ENCODE data around the gene GGCT. TPM values are rescaled to one million over a fixed set of nuclear protein-coding genes. Genes with fewer than 3 reads are reported as not detected.

Gene GGCT
- total RNA-seq, 1 experiment from 2014 or later, result 124 TPM

DNA sequence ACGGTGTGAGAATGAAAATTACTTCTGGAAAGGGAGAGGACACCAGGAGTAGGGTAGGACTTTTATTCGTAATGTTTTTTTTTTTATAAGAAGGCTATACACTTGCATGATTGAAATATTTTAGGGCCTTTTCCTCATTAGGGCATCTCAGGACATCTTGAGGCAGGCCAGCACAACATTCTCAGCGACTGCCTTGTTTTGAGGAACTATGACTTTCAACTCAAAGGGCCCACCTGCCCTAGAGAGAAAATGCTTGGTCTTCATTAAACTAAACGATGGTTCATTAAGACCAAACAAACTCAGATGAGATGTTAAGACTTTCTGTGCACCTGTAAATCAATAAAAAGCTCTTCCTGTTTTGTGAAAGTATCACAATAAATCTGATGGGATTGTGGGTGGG is 37.4 kb downstream of the GGCT start:
- H3K4me1 ChIP-seq, result peaks cover 11% of the 10 kb centered on the region
- no peak overlapping the region for H3K27ac ChIP-seq
- H3K4me3 ChIP-seq, result no peak overlapping the region
- H3K27me3 ChIP-seq, result no peaks in the 10 kb centered on the region
- no peaks in the 10 kb centered on the region for H3K36me3 ChIP-seq
- H3K9me3 ChIP-seq (replicated peaks), result no peaks in the 10 kb centered on the region
- DNase-seq, result no peak

DNA sequence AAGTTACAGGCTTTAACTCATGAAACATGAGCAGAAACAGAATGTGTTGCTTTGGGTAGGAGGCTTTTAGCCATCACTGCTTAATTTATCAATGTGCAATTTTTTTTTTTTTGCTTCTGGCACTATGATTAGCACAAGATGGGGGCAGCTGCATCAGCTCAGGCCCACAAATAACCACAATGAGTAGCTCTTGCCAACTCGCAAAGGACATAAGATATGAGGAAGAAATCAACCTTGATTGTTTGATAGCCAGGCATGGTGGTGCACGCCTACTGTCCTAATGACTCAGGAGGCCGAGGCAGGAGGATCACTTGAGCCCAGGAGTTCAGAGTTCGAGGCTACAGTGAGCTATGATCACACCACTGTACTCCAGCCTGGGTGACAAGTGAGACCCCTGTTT is 38.4 kb downstream of the GGCT start:
- no peak overlapping the region for H3K4me3 ChIP-seq
- no peaks in the 10 kb centered on the region for H3K27me3 ChIP-seq
- H3K36me3 ChIP-seq, result no peaks in the 10 kb centered on the region
- DNase-seq, result no peak
- H3K9me3 ChIP-seq (replicated peaks), result no peaks in the 10 kb centered on the region
- no peak overlapping the region for H3K27ac ChIP-seq
- H3K4me1 ChIP-seq, result peaks cover 11% of the 10 kb centered on the region

DNA sequence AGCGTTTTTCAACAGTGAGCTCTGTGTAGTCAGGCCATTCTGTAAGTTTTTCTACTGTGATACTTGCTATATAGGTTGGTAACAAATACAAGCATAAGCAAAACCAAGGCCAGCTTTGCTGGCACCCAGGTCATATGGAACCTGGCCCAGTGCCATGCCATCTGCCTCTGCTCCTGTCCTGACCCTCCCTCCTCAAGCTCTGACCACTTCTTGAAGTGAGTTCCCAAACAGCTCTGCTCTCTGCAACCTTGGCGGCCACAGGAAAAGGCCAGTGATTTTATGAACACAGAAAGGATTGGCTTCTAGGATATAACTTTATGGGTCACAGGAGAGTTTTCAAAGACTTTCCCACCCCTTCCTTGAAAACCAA is 38.8 kb downstream of the GGCT start:
- Histone ChIP-seq H3K9me3 (replicated peaks) (no peaks in the 10 kb centered on the region), H3K4me3 (no peak overlapping the region), H3K27me3 (no peaks in the 10 kb centered on the region), H3K27ac (no peak overlapping the region), H3K4me1 (peaks cover 11% of the 10 kb centered on the region), H3K36me3 (no peaks in the 10 kb centered on the region)
- DNase-seq, result no peak

DNA sequence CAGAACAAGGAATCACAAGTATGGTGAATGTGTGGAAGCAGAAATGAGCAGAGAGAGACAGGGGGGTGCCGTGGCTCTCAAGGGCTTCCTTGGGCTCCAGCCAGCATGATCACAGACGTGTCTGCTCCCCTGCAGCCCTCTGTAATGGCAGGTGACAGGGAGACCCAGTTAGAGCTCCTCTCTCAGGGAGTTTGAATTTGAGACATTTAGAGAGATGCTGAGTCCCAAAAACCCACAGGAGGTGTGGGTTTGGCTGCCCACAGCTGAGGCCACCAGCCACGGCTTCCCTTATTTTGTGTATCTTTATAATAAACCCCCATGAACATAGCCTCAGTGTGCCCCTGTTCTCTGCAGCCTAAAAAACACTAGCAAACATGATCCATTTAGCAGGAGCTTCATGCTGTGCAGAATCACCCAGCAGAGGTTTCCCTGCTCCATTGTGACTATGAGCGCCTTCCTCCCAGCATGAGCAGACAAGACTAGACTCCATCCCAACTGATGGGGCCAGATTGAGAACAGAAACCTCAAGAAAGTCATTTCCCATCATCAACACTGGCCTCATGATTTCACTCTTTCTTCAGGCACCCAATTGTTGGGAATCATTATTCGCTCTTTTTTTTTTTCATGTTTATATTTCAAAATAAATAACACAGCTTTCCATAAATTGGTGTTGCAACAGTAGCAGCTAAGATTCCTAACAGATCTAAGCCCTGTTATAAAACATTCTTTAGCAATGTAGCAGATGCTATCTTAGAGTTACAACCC is 39.4 kb downstream of the GGCT start:
- Histone ChIP-seq H3K27me3 (no peaks in the 10 kb centered on the region), H3K4me1 (peaks cover 11% of the 10 kb centered on the region), H3K9me3 (replicated peaks) (no peaks in the 10 kb centered on the region), H3K27ac (no peak overlapping the region), H3K36me3 (no peaks in the 10 kb centered on the region), H3K4me3 (no peak overlapping the region)
- DNase-seq, result no peak

DNA sequence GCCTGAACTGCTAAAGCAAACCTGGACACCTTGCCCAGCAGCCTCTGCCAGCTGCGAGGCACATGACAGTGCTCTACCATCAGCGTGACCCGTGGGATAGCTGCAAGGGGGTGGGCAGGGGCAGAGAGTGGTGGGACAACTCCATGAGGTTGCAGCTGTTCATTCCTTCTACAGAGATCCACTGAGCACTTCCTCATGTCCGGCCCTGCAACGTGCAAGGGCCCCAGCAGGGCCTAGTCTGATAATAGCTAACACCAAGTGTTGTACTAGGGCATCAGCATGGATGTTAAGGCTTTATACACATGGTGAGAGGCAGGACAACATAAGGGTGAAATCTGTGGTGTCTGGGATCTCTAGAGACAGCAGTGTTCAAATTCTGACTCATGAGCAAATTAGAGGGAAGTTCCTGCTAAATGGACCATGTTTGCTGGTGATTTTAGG is 40.4 kb downstream of the GGCT start:
- peak; percentile 65 to 75 for DNase-seq
- no peaks in the 10 kb centered on the region for H3K36me3 ChIP-seq
- H3K4me1 ChIP-seq, result peaks cover 11% of the 10 kb centered on the region
- H3K4me3 ChIP-seq, result no peak overlapping the region
- no peaks in the 10 kb centered on the region for H3K9me3 ChIP-seq (replicated peaks)
- peak overlapping the region; percentile 40 for H3K27ac ChIP-seq
- no peaks in the 10 kb centered on the region for H3K27me3 ChIP-seq

DNA sequence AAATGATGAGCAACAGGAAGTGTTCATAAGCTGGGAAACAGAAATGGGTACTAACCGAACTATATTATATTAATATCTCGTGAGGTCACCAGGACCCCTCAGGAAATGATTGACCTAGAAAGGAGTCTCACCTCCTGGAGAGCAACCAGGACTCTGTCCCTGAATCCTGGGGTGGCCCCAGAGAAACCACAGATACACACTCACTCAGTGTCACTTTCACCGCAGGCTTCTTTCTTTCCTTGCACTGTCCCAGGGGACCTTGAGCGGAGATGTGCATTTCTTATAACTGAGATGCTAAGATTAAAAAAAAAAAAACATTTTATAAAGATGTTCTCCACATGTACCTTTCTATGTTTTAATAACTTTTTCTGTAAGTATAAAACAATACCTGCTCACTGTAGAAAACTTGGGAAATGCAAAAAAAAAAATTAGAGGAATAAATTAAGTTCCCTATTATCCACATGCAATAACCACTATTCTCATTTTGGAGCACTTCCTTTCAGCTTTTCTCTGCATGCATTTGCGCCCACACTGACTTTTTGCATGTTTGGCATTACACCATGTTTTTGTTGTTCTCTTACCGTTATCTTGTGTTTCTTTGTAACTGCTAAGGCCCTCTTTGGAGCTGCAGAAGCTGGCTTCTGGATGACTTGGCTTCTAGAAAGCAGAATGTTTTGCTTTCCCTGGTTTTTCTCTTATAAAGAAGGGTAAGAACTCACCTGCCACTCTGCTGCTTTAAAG is 41.1 kb downstream of the GGCT start:
- peak overlapping the region; percentile 40; the same call in 1 of the 2 replicates for H3K27ac ChIP-seq
- DNase-seq, result no peak

DNA sequence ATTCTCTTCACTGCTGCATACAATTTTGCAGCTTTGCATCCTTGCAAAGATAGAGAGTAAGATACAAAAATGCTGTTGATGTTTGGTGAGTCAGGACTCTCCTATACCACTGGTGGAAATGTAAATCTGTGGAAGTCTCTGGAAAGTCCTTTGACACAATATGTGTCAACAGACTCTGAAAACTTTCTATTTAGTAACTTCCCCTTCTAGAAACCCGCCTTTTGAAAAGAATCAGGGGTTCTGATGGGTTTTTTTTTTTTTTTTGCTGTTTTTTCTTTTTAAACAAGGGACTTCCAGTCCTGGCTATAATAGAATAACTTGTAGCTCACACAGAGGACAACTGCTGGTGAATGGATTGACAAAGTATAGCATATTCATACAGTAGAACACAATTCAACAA is 42.5 kb downstream of the GGCT start:
- peaks cover 11% of the 10 kb centered on the region for H3K4me1 ChIP-seq
- no peak overlapping the region for H3K4me3 ChIP-seq
- no peaks in the 10 kb centered on the region for H3K36me3 ChIP-seq
- H3K27ac ChIP-seq, result no peak overlapping the region
- no peak for DNase-seq
- H3K9me3 ChIP-seq (replicated peaks), result no peaks in the 10 kb centered on the region
- no peaks in the 10 kb centered on the region for H3K27me3 ChIP-seq

More for the DNA sequence above, 41.1 kb downstream of the GGCT start:
- peaks cover 11% of the 10 kb centered on the region for H3K4me1 ChIP-seq
- H3K36me3 ChIP-seq, result no peaks in the 10 kb centered on the region
- no peaks in the 10 kb centered on the region for H3K27me3 ChIP-seq
- no peak overlapping the region for H3K4me3 ChIP-seq
- H3K9me3 ChIP-seq (replicated peaks), result no peaks in the 10 kb centered on the region

DNA sequence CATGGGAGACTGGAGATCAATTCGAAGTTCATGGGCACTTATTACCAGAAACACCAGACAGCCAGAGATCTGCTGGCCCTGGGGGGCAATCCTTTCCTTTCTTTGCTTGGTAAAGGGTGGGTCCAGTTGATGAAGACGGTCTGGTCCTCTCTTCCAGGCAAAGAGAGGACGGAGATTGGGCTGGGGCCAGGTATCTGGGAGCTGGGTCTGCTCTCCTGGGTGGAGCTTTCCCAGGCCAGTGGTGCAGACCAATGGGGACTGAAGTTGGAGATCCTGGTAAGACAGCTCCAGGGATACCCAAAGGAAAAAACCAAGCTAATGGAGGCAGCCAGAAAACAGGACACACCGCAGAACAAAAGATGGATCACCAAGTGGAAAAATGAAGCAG is 44.4 kb downstream of the GGCT start:
- Histone ChIP-seq H3K4me1 (peaks cover 11% of the 10 kb centered on the region), H3K9me3 (replicated peaks) (no peaks in the 10 kb centered on the region), H3K27ac (no peak overlapping the region), H3K27me3 (no peaks in the 10 kb centered on the region), H3K36me3 (peaks cover 9% of the 10 kb centered on the region), H3K4me3 (no peak overlapping the region)
- DNase-seq, result no peak

DNA sequence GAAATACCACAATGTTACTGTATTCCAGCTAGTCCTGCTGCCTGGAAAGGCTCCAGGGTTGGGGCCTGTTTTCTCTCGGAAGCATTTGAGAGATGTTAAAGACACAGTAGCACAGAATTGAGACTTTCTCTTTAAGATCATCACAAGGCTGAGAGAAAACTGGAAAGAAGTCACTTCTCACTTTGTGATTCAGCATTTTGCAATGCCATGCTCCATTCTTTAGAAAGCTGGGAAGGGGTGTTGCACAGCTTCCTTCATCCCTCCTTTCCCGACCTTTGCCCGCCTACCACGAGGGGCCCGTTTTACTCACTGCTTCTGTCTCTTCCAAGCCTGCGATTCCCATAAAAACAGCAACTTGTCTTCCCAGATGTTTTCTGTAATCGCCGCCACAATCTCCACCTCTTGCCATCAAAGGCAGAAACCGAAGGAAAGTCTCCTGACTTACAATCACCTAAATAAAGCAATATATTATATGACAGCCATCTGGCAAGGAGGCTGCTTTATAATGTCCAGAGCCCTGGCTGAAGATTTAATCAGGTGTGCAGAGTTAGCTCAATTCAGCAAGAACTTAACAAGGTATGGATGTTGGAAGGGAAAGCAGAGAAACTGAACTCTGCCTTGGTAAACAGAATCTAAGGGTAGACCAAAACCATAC is 44.9 kb downstream of the GGCT start:
- Histone ChIP-seq H3K27me3 (no peaks in the 10 kb centered on the region), H3K36me3 (peaks cover 9% of the 10 kb centered on the region), H3K27ac (no peak overlapping the region), H3K4me1 (peaks cover 10% of the 10 kb centered on the region), H3K9me3 (replicated peaks) (no peaks in the 10 kb centered on the region), H3K4me3 (no peak overlapping the region)
- DNase-seq, result no peak

DNA sequence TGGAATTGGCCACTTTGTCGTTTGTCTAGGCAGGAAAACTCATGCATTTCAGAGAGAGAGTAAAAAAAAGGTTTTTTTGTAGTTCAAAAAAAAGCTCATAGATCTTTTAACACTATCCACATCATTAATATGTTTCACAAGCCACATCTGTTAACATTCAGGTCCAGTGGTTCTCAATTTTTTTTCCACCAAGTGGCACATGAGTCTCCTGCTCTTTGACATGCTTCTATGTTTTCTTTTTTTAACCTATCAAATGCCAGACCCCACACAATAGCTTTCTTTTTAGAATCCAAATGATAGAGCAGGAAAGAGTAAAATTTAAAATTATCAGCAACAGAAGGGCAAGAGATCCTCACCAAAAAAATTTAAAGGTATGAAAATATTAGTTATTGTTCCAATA is 46.3 kb downstream of the GGCT start:
- peaks cover 9% of the 10 kb centered on the region for H3K36me3 ChIP-seq
- DNase-seq, result no peak
- H3K4me1 ChIP-seq, result no peaks in the 10 kb centered on the region
- H3K4me3 ChIP-seq, result no peak overlapping the region
- H3K27ac ChIP-seq, result no peak overlapping the region
- no peaks in the 10 kb centered on the region for H3K27me3 ChIP-seq
- H3K9me3 ChIP-seq (replicated peaks), result no peaks in the 10 kb centered on the region

DNA sequence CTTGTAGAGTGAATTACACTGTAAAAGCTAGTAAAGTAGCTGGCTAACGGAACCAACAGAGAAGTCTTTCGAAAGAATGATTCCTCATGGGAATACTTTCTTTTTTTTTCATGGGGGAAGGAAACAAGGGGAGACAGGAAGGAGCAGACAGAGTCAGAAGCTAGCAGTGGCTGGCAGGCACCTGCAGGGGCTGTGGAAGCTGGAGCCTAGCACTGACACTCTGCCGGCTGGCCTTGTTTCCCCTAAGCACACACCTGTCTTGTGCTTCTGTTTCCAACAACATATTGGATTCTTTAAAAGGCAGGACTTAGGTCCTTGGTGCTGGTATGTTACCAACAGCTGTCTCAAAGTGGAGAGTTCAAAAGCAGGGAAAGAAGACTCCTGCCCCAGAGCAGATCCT is 50.7 kb downstream of the GGCT start:
- H3K9me3 ChIP-seq (replicated peaks), result no peaks in the 10 kb centered on the region
- DNase-seq, result no peak
- no peaks in the 10 kb centered on the region for H3K4me1 ChIP-seq
- H3K27me3 ChIP-seq, result no peaks in the 10 kb centered on the region
- H3K27ac ChIP-seq, result no peak overlapping the region
- peaks cover 11% of the 10 kb centered on the region for H3K36me3 ChIP-seq
- H3K4me3 ChIP-seq, result no peak overlapping the region

DNA sequence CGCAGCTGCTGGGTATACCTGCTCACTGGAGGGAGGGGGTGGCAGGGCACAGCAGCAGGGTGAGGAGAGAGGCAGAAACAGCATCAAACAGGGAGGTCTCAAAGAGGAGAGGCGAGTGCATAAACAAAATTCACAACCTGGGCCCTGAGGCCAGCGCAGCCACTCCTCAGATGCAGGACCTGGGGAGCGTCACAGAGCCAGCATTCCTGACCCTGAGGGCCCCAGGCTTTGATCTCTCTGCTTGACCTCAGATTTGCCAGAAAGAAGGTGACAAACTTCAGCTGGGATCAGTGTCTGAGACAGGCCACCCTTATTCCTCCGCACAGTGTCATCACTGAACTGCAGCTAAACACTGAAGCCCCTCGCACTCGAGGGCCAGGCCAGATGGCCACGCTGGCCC is 51.6 kb downstream of the GGCT start:
- DNase-seq, result no peak
- Histone ChIP-seq H3K27me3 (no peaks in the 10 kb centered on the region), H3K27ac (no peak overlapping the region), H3K36me3 (peaks cover 11% of the 10 kb centered on the region), H3K4me3 (no peak overlapping the region), H3K9me3 (replicated peaks) (no peaks in the 10 kb centered on the region), H3K4me1 (no peaks in the 10 kb centered on the region)

DNA sequence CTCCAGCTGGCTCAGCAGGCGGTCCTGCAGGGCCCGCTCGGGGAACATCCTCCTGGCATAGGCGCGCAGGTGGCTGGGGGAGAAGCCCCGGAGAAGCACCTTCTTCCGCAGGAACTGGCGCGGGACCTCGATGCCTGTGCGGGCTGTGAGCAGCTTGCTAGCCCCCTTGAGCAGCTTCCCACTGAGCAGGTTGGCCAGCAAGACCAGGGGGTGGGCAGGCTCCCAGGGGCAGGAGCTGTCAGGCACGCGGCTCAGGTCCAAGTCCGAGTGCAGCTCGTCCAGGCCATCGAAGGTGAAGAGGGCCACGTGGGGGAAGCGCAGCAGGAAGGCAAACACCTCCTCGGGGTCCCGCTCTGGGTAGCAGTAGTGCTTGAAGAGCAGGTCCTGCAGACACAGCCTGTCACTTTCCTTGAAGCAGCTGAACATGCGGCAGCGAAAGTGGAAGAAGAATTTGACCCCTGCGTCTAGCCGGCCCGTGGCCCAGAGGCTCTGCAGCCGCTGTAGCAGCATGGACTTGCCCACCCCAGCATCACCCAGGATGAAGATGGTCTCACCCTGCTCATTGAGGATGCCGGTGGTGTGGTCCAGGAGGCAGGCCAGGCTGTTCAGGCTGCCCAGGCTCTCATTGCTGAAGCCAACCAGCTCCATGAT is 52.2 kb downstream of the GGCT start:
- Histone ChIP-seq H3K27me3 (no peaks in the 10 kb centered on the region), H3K9me3 (replicated peaks) (no peaks in the 10 kb centered on the region), H3K4me3 (no peak overlapping the region), H3K27ac (no peak overlapping the region), H3K36me3 (peaks cover 11% of the 10 kb centered on the region), H3K4me1 (no peaks in the 10 kb centered on the region)
- DNase-seq, result no peak

DNA sequence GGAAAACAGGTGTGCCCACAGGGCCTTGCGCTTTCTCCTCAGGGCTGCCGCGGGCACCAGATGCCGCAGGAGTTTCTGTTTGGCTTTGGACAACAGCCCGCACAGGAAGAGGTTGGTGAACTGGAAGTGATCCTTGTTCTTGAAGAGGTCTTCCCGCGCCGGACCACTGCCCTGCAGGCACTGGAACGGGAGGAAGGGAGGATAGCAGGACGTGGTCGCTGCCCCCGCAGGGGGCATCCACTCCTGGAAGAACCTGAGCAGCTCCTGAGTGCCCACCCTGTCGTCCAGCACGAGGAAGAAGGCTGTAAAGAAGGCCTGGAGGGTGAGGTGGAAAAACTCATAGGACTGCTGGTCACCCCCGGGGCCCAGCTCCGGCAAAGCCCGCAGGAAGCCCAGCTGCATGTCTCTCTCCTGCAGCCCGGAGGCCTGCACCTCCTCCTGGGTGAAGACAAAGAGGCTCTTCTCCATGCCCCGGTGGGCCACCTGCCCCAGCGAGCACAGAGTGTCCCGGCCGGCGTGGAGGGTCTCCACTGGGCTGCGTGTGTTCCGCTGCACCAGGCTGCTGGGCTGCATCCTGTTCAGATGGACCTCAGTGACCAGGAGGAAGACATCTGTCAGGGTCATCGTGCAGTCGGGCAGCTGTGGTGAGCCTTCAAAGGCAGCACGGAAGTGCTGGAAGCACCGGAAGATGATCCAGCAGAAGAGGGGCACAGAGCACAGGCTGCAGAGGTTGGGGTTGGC is 52.9 kb downstream of the GGCT start:
- Histone ChIP-seq H3K36me3 (peaks cover 11% of the 10 kb centered on the region), H3K27ac (no peak overlapping the region), H3K27me3 (no peaks in the 10 kb centered on the region), H3K4me3 (no peak overlapping the region), H3K9me3 (replicated peaks) (no peaks in the 10 kb centered on the region), H3K4me1 (no peaks in the 10 kb centered on the region)
- DNase-seq, result no peak
